Brain microvascular endothelial cell (primary cell): ENCODE results near the gene ACIN1.

Experiments used
- DNase-seq: peaks from one replicate; pipeline ENCODE4 v3.0.0-alpha.2; 2020
- H3K27ac ChIP-seq: fragments of 250-450 bp; sonication (Bioruptor Pico); 2 replicates; pipeline ENCODE4 v1.5.1; 2020; ENCODE audit warnings: mild to moderate bottlenecking, moderate library complexity
- H3K27me3 ChIP-seq: fragments of 250-450 bp; sonication (Bioruptor Pico); replicated peaks from 2 replicates; pipeline ENCODE4 v1.5.1; 2020; ENCODE audit warnings: mild to moderate bottlenecking
- H3K36me3 ChIP-seq: fragments of 250-450 bp; sonication (Bioruptor Pico); replicated peaks from 2 replicates; pipeline ENCODE4 v1.5.1; 2020; ENCODE audit warnings: mild to moderate bottlenecking
- H3K4me3 ChIP-seq: 2 replicates; pipeline ENCODE4 v1.5.1; 2011; ENCODE audit warnings: low read depth, mild to moderate bottlenecking, control low read depth, low read length, moderate library complexity
- CTCF ChIP-seq: IDR thresholded peaks from 2 replicates; pipeline ENCODE4 v1.5.1; 2011; ENCODE audit warnings: low read depth, mild to moderate bottlenecking, moderate library complexity, low read length, control low read depth, inconsistent platforms; ENCODE audit errors: missing control alignments
- in situ Hi-C: cut with HindIII; loops from 2 replicates; pipeline ENCODE4 v1.10.0; 2017; ENCODE audit warnings: low sequenced_read_pairs, low pct_ligation_motif_present

ACIN1 gene

GRCh38 chr14:23021889-23022442, 73.0 kb downstream of the ACIN1 start:
- no peak overlapping the region for H3K4me3 ChIP-seq
- H3K36me3 ChIP-seq, result peaks cover 12% of the 10 kb centered on the region
- in situ Hi-C loops, result no loop called here
- no peak for TF ChIP-seq CTCF
- no peak overlapping the region for H3K27ac ChIP-seq
- H3K27me3 ChIP-seq, result no peaks in the 10 kb centered on the region
- DNase-seq, result no peak

GRCh38 chr14:23021434-23021833, 73.5 kb downstream of the ACIN1 start:
- no peak for DNase-seq
- peaks cover 8% of the 10 kb centered on the region for H3K36me3 ChIP-seq
- no peak overlapping the region for H3K4me3 ChIP-seq
- in situ Hi-C loops, result no loop called here
- no peaks in the 10 kb centered on the region for H3K27me3 ChIP-seq
- H3K27ac ChIP-seq, result no peak overlapping the region
- no peak for TF ChIP-seq CTCF

GRCh38 chr14:23020143-23021128, 74.5 kb downstream of the ACIN1 start:
- Histone ChIP-seq H3K4me3 (no peak overlapping the region), H3K36me3 (peaks cover under 1% of the 10 kb centered on the region), H3K27ac (no peak overlapping the region), H3K27me3 (no peaks in the 10 kb centered on the region)
- in situ Hi-C loops, result no loop called here
- DNase-seq, result no peak
- TF ChIP-seq CTCF, result no peak

- DNase-seq, result no peak
- in situ Hi-C loops, result no loop called here
- no peak overlapping the region for H3K4me3 ChIP-seq
- no peaks in the 10 kb centered on the region for H3K36me3 ChIP-seq
- TF ChIP-seq CTCF, result no peak
- H3K27ac ChIP-seq, result no peak overlapping the region
- H3K27me3 ChIP-seq, result no peaks in the 10 kb centered on the region
Measured at GRCh38 chr14:23018107-23018506, 76.8 kb downstream of the ACIN1 start.

DNA sequence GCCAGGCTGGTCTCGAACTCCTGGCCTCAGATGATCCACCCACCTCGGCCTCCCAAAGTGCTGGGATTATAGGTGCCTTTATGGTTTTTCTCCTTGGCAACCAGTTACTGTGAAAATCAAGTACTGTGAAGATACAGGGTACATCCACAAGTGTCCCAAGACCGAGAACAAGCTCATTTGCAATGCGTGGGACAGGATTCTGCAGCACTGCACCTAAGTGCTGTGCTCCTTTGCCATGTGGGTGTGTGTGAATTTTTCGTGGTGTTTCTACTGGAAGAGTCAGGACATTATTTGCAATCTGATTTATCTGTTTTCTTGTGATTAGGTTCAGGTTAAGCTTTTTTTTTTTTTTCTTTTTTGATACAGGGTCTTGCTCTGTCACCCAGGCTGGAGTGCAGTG, 77.8 kb downstream of the ACIN1 start:
- Histone ChIP-seq H3K27me3 (no peaks in the 10 kb centered on the region), H3K4me3 (no peak overlapping the region), H3K36me3 (no peaks in the 10 kb centered on the region), H3K27ac (no peak overlapping the region)
- no peak for DNase-seq
- in situ Hi-C loops, result no loop called here
- TF ChIP-seq CTCF, result no peak
